Sciatic nerve (tissue), 2 donors: ENCODE data around the gene NFKB1. TPM values are rescaled to one million over a fixed set of nuclear protein-coding genes. Genes with fewer than 3 reads are reported as not detected.

Source experiments
- ATAC-seq: fragments of 200-7000 bp; cut with Tn5 transposase; one replicate; pipeline ENCODE4 v1.9.1; 2020; ENCODE audit warnings: mild to moderate bottlenecking, moderate library complexity
- DNase-seq: peaks from one replicate; pipeline ENCODE4 v3.0.0-alpha.2; 2020; ENCODE audit warnings: low spot score
- intact Hi-C: fragments of 100-400 bp; cut with DNase I; formaldehyde crosslinking; loops from one replicate; pipeline ENCODE4 v1.14.2; 2022
- total RNA-seq: library from RNA; stranded (reverse); fragmentation: NEBNext Ultra II Directional; extraction: Animal tissue kit (Norgen Biotek cat#: 25700); gene quantifications from one replicate; pipeline ENCODE4 v1.2.1, GENCODE V29; 2021
- donor health status: DM: no; HTN: no; CAD: no.
- donor health status: DM: no; HTN: no; CAD: no.

The NFKB1 gene
- total RNA-seq, 1 donor from 2014 or later, result 41.9 TPM

GRCh38 chr4:102632241-102633065 lies 131.3 kb downstream of the NFKB1 start:
- intact Hi-C loops, result no loop called here
- ATAC-seq (no peak), DNase-seq (no peak)

GRCh38 chr4:102633100-102633499 lies 131.9 kb downstream of the NFKB1 start:
- intact Hi-C loops, result no loop called here
- ATAC-seq, result no peak
- DNase-seq, result no peak

DNA sequence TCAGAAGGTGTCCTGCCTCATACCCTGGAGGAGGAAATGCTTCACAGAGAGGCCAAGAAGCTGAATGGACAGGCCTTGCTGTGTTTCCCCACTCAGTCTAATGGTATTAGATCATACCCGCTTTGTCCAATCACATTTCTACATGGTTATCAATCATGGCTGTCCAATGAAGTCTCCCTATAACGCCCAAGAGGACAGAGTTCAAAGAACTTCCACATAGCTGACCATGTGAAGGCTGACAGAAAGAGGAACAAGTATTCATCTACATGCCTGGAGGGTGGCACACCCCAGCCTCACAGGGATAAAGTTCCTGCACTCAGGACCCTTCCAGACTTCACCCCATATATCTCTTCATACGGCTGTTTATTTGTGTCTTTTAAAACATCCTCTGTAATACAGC lies 136.2 kb downstream of the NFKB1 start:
- DNase-seq, result no peak

DNA sequence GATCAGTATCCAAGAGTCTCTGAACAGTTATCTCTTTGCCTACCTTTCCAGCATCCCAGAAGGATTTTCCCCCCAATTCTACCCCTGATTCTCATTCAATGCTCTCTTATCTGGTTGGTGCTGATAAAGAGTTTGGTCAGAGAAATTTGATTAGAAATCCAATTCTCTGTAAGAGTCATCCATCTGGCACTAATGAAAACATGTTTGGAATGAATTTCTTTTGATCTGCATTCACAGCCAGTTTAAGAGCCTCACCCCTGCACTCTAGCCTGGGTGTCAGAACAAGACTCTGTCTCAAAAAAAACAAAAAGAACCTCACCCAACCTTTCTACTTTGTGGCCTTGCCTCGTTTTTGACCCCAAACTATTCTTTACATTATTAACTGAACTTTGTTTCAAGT lies 137.5 kb downstream of the NFKB1 start:
- ATAC-seq (no peak), DNase-seq (no peak)
- intact Hi-C loops, result no loop called here

More for the DNA sequence above, 136.2 kb downstream of the NFKB1 start:
- intact Hi-C loops, result no loop called here
- no peak for ATAC-seq

GRCh38 chr4:102639598-102639997 lies 138.4 kb downstream of the NFKB1 start:
- DNase-seq (no peak), ATAC-seq (no peak)
- intact Hi-C loops, result no loop called here

GRCh38 chr4:102640669-102641068 lies 139.5 kb downstream of the NFKB1 start:
- DNase-seq, result no peak
- ATAC-seq, result no peak
- intact Hi-C loops, result no loop called here

DNA sequence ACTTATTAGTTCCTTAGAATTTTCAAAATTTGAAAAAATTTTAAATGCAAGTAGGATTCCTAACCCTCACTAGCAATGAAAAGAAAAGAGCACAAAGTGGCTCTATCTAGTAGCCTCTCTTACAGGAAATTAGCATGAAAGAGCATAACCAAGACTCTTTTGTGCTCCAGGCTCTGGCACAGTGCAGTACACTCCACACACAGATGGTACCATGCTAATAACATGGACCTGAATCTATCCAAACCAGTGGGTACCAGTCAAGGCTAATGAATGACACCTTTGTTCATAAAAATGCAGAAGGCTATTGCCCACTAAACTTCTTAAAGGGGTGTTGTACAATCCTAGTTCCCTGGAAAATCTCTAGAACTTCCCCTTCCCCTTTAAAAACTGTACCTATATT lies 140.6 kb downstream of the NFKB1 start:
- intact Hi-C loops, result no loop called here
- DNase-seq (no peak), ATAC-seq (no peak)

- no peak for DNase-seq
- ATAC-seq, result peak; percentile 95
- intact Hi-C loops, result no loop called here
Observed at GRCh38 chr4:102642631-102643298, 141.6 kb downstream of the NFKB1 start.

DNA sequence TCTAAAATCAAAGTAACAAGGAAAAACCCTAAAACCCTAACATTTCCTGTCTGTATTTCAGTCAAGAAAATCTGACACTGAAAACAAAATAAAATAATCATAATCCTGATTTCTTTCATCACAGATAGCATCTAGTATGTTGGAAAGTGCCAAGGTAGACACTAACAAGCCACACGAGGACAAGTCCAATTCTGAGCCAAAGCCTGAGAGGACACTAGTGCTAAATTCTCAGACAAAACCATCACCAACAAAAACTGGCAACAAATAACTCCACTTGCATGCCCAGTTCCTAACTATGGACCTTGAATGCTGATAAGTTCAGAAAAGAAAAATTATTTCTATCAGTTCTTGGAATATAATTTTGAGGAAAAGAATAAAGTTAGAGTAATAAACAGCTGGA lies 146.0 kb downstream of the NFKB1 start:
- intact Hi-C loops, result no loop called here
- ATAC-seq, result no peak
- DNase-seq, result no peak

DNA sequence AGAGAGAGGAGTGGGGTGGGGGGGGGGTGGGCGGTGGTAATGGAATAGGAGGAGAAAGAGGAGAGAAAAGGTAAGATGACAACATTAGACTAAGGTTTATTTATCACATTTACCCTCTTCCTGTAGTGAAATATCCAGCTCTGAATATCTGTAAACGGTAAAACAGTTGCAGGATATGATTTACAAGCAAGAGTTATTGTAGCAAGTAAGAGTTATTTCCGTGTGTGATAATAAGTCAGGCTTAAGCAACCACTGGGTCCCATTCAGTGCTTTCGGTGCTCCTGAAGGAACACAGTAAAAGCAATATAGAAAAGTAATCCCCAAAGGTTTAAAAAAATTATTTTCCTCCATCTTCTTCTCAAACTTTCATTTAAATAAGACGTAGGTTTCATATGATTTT lies 156.0 kb downstream of the NFKB1 start:
- ATAC-seq, result no peak
- DNase-seq, result no peak
- intact Hi-C loops, result no loop called here

GRCh38 chr4:102663073-102663472 lies 161.9 kb downstream of the NFKB1 start:
- ATAC-seq, result no peak
- intact Hi-C loops, result no loop called here
- DNase-seq, result no peak

DNA sequence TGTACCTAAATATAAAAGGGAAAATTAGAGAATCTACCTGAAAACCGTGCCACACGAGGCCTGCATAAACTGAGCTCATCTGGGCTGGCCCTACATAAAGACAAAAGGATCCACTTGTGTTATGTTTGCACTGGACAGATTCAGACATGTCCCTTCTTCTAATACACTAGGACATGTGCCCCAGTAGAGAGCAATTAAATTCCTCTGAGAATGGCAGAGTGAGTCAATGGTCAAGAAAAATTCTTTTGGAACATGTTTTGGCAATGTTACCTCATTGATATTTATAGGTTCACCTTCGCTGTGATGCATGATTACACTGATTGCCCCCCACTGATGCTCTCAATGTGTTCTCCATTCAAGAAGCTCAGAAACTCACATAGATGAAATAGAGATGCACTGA lies 164.4 kb downstream of the NFKB1 start:
- intact Hi-C loops, result no loop called here

More for the DNA sequence above, 164.4 kb downstream of the NFKB1 start:
- no peak for ATAC-seq
- no peak for DNase-seq

Other genes starting within 250 kb of the NFKB1 start
- 17.6 TPM for gene SLC39A8, start 155.9 kb upstream of the NFKB1 start, total RNA-seq